GM12874 (cell line): ENCODE measurements around the gene AADACL3.

Experiments used
- CTCF ChIP-seq: IDR thresholded peaks from 2 replicates; pipeline ENCODE4 v1.5.1; 2011; ENCODE audit warnings: low read depth, mild to moderate bottlenecking, control low read depth, low read length, moderate library complexity; ENCODE audit not compliant: insufficient read depth

Gene AADACL3

GRCh38 chr1:12690156-12690555, 25.8 kb upstream of the AADACL3 start:
- no peak for TF ChIP-seq CTCF

DNA sequence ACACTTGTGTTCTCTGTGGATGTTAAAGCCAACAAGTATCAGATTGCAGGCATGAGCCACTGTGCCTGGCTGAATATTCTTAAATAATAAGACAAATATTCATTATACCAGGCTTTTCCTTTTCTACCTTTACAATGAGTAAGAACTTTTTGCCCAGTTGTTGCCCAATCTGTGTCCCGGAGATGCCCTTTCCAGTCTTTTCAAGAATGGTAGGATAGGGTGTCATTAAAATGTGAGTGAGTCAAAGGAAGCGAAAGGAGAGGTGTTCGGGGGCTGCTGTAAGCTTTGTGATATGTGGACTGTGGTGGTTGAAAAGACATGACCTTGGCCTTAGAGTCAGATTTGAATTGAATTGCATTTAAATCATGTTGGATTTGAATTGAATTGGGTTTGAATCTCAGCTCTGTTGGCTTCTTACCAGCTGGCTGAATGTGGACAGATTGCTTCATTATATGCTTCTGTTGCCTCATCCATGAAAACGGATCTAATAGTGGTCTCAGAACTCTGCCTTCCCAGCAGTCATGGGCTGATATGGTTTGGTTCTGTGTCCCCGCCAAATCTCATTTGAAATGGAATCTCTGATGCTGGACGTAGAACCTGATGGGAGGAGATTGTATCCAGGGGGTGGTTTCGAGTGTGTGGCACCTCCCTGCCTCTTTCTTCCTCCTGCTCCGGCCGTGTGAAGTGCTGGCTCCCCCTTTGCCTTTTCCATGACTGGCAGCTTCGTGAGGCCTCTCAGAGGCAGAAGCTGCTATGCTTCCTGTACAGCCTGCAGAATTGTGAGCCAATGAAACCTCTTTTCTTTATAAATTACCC, 22.7 kb upstream of the AADACL3 start:
- no peak for TF ChIP-seq CTCF

- no peak for TF ChIP-seq CTCF
These were observed 19.3 kb upstream of the AADACL3 start for GRCh38 chr1:12696658-12697057.

GRCh38 chr1:12697397-12697796, 18.5 kb upstream of the AADACL3 start:
- no peak for TF ChIP-seq CTCF

- TF ChIP-seq CTCF: no peak
These were observed 12.0 kb upstream of the AADACL3 start for GRCh38 chr1:12703821-12704451.

DNA sequence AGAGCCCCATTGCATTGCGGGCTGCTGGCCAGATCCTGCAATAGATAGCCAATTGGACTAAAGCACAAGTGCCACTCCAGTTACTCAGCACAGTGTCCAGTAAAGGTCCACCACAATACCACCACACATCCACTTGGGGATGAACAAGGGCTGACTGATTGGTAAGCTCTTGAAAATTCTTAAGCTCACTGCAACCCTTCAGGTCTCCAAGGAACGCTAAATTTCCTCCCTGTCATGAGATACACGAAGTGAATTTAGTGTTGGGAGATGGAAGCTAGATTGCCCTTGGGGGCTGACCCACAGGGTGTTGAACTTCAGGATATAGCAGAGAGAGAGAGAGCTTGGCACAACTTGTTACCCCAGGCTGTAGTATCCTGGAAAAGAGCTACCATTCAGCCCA, 9.8 kb upstream of the AADACL3 start:
- no peak for TF ChIP-seq CTCF

DNA sequence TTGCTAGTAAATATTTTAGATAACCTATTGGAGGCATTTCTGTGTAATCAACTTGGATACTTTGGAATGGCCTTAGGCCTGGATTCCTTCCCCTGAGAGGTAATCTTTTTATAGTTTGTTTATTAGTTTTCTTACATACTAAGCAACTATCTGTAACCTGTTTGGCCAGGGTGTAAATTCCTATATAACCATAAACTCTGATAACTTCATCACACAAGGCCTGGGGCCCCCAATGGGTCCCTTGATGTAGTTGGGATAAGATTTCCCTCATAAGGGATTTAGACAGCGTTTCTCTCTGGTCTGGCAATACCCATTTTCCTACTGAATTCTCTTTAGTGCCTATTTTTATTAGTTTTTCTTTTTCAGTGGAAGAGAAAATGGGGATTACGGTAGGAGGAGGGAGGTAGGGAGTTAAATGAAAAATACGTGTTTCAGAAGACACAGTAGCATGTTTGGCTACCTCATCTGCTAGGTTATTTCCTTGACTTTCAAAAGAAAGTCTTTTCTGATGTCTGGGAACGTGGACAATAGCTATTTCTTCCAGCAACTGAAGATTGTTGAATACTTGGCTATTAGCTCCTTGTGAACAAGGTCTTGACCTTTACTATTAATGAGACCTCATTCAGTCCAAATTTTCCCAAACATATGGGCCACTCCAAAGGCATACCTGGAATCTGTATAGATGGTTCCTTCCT, 7.4 kb upstream of the AADACL3 start:
- TF ChIP-seq CTCF: no peak
